Measurements from ENCODE around the gene BLOC1S4.
A peak's percentile ranks its signal among the peaks of the same experiment; 100 is the strongest.

GRCh38 chr4:6747294-6748051 is 31.5 kb downstream of the BLOC1S4 start:
- TF ChIP-seq CTCF (IDR thresholded peaks at IDR 0.05; ENCODE audit: low read depth, low read length, missing input control) (no peak), ZBTB33 (IDR thresholded peaks at IDR 0.05) (no peak), RAD21 (IDR thresholded peaks at IDR 0.05) (peak in 1 of 2 donors; percentile 6), REST (IDR thresholded peaks at IDR 0.05) (no peak), HNF4G (IDR thresholded peaks at IDR 0.05) (no peak), SP1 (IDR thresholded peaks at IDR 0.05) (peak; percentile 37), GABPA (IDR thresholded peaks at IDR 0.05 in 1 of 2, conservative IDR thresholded peaks at IDR 0.05 in 1 of 2) (no peak), EGR1 (IDR thresholded peaks at IDR 0.05; ENCODE audit: low read depth in 2 of 2) (no peak)
